Measurements from ENCODE around the gene TMC1. TPM values are rescaled to one million over a fixed set of nuclear protein-coding genes. Genes with fewer than 3 reads are reported as not detected.

TMC1 gene
- total and polyA plus RNA-seq, 10 of the 15 experiments (the other 5 are each of a cell fraction or from before 2014, with no cell fraction given), result 0.06 to 0.94 (median 0.40) TPM; not detected in 1

DNA sequence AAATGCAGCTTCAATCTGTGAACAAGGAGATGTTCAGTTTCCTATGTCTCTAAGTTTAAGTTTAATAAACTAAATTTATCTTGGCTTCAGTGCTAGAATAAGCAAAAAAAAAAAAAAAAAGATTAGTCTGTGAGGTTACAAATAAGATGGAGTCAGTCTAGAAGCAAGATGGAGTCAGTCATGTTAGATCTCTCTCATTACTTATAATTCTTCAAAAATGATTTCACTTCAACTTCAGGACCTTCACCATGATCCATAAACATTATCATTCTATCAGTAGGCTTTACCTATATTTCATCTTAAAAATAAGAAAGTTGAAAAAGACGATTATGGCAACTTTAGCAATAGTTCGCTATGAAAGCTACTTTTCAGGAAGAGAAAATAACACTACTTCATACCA, 30.2 kb upstream of the TMC1 start:
- Histone ChIP-seq H2AFZ (ENCODE audit: control insufficient read depth, low read depth, low read length) (no peak overlapping the region), H3K27ac (ENCODE audit: control insufficient read depth, insufficient read depth) (no peak overlapping the region), H3K36me3 (ENCODE audit: control insufficient read depth in 2 of 2, insufficient read depth in 2 of 2, low read length in 1 of 2) (no peaks in the 10 kb centered on the region), H3K9ac (ENCODE audit: control insufficient read depth, insufficient read depth, low read length) (no peak overlapping the region), H3K9me3 (replicated peaks; ENCODE audit: control insufficient read depth, insufficient read depth, low read length) (no peaks in the 10 kb centered on the region), H4K20me1 (ENCODE audit: control insufficient read depth, insufficient read depth) (no peaks in the 10 kb centered on the region), H3K4me1 (ENCODE audit: control insufficient read depth, insufficient read depth, low read length) (no peaks in the 10 kb centered on the region), H3K4me3 (no peak overlapping the region), H3K27me3 (replicated peaks in 1 of 2; ENCODE audit: control insufficient read depth in 2 of 2, insufficient read depth in 2 of 2, low read length in 1 of 2) (no peaks in the 10 kb centered on the region), H3K4me2 (ENCODE audit: control insufficient read depth, insufficient read depth) (no peak overlapping the region), H3K79me2 (ENCODE audit: control insufficient read depth, insufficient read depth, low read length) (no peaks in the 10 kb centered on the region)
- FAIRE-seq (no peak), DNase-seq (ENCODE audit: low read depth, low spot score) (no peak), ATAC-seq (no peak)
- intact Hi-C loops (cut with micrococcal nuclease; ENCODE audit: unreplicated experiment) (no loop called here), in situ Hi-C loops (cut with MboI) (no loop called here)
- SMC1A ChIA-PET (ENCODE audit: uncharacterized antibody, unreplicated experiment), result interaction anchor here (0.7 to 1.5 kb wide), 5 partner anchors 10 to 213 kb away, joined by 3 to 4 read pairs (median 4); no protein-coding TSS in a partner anchor
- TF ChIP-seq, protein P1, sequence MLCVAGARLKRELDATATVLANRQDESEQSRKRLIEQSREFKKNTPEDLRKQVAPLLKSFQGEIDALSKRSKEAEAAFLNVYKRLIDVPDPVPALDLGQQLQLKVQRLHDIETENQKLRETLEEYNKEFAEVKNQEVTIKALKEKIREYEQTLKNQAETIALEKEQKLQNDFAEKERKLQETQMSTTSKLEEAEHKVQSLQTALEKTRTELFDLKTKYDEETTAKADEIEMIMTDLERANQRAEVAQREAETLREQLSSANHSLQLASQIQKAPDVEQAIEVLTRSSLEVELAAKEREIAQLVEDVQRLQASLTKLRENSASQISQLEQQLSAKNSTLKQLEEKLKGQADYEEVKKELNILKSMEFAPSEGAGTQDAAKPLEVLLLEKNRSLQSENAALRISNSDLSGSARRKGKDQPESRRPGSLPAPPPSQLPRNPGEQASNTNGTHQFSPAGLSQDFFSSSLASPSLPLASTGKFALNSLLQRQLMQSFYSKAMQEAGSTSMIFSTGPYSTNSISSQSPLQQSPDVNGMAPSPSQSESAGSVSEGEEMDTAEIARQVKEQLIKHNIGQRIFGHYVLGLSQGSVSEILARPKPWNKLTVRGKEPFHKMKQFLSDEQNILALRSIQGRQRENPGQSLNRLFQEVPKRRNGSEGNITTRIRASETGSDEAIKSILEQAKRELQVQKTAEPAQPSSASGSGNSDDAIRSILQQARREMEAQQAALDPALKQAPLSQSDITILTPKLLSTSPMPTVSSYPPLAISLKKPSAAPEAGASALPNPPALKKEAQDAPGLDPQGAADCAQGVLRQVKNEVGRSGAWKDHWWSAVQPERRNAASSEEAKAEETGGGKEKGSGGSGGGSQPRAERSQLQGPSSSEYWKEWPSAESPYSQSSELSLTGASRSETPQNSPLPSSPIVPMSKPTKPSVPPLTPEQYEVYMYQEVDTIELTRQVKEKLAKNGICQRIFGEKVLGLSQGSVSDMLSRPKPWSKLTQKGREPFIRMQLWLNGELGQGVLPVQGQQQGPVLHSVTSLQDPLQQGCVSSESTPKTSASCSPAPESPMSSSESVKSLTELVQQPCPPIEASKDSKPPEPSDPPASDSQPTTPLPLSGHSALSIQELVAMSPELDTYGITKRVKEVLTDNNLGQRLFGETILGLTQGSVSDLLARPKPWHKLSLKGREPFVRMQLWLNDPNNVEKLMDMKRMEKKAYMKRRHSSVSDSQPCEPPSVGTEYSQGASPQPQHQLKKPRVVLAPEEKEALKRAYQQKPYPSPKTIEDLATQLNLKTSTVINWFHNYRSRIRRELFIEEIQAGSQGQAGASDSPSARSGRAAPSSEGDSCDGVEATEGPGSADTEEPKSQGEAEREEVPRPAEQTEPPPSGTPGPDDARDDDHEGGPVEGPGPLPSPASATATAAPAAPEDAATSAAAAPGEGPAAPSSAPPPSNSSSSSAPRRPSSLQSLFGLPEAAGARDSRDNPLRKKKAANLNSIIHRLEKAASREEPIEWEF (IDR thresholded peaks at IDR 0.05; ENCODE audit: insufficient replicate concordance, low read depth, low read length), result no peak
- TF ChIP-seq IKZF2 (IDR thresholded peaks at IDR 0.05) (no peak), NFXL1 (IDR thresholded peaks at IDR 0.05; ENCODE audit: borderline replicate concordance) (no peak), ATF7 (IDR thresholded peaks at IDR 0.05; ENCODE audit: low read depth) (no peak), BACH1 (IDR thresholded peaks at IDR 0.05; ENCODE audit: borderline replicate concordance) (no peak)
- TF ChIP-seq, protein P2, sequence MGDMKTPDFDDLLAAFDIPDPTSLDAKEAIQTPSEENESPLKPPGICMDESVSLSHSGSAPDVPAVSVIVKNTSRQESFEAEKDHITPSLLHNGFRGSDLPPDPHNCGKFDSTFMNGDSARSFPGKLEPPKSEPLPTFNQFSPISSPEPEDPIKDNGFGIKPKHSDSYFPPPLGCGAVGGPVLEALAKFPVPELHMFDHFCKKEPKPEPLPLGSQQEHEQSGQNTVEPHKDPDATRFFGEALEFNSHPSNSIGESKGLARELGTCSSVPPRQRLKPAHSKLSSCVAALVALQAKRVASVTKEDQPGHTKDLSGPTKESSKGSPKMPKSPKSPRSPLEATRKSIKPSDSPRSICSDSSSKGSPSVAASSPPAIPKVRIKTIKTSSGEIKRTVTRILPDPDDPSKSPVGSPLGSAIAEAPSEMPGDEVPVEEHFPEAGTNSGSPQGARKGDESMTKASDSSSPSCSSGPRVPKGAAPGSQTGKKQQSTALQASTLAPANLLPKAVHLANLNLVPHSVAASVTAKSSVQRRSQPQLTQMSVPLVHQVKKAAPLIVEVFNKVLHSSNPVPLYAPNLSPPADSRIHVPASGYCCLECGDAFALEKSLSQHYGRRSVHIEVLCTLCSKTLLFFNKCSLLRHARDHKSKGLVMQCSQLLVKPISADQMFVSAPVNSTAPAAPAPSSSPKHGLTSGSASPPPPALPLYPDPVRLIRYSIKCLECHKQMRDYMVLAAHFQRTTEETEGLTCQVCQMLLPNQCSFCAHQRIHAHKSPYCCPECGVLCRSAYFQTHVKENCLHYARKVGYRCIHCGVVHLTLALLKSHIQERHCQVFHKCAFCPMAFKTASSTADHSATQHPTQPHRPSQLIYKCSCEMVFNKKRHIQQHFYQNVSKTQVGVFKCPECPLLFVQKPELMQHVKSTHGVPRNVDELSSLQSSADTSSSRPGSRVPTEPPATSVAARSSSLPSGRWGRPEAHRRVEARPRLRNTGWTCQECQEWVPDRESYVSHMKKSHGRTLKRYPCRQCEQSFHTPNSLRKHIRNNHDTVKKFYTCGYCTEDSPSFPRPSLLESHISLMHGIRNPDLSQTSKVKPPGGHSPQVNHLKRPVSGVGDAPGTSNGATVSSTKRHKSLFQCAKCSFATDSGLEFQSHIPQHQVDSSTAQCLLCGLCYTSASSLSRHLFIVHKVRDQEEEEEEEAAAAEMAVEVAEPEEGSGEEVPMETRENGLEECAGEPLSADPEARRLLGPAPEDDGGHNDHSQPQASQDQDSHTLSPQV (IDR thresholded peaks at IDR 0.05), result 0 out of 2 replicates have a peak, but pooled peaks have one; percentile 58
- POLR2A ChIA-PET, result interaction anchor here (1.3 kb wide), 1 partner anchor 10 kb away, joined by 7 read pairs; no protein-coding TSS in a partner anchor
- BruUV-seq (replicated peaks), result no TSS peak
- RAD21 ChIA-PET (ENCODE audit: unreplicated experiment), result interaction anchor here (0.7 kb wide), 1 partner anchor 9 kb away, joined by 3 read pairs; no protein-coding TSS in a partner anchor
- WGBS (ENCODE audit: insufficient coverage, insufficient replicate concordance, low lambda C conversion rate, missing lambda C conversion rate), result 88% methylated on average over 2 of the region's 2 CpGs
- CTCF ChIA-PET, result interaction anchor here (0.7 kb wide), 1 partner anchor 14 kb away, joined by 3 read pairs; no protein-coding TSS in a partner anchor

All from GM12878 (cell line).